Bronchial epithelial cell (primary cell): Measurements from ENCODE around the gene C6orf62. TPM values are rescaled to one million over a fixed set of nuclear protein-coding genes. Genes with fewer than 3 reads are reported as not detected.
A peak's percentile ranks its signal among the peaks of the same experiment; 100 is the strongest.
"Not testable (repeated sequence)": the region's sequence is repeated elsewhere in the genome, so short reads cannot be mapped to it uniquely, and the experiment has no call there.

ENCODE experiments used
- DNase-seq: peaks from one replicate; pipeline ENCODE4 v3.0.0-alpha.2; 2010; ENCODE audit warnings: low read depth
- FAIRE-seq: peaks from 2 replicates; lab custom pipeline; 2011; peaks lifted over from hg19 to GRCh38; lab: Jason Lieb, UNC
- H3K27me3 ChIP-seq: 2 replicates; pipeline ENCODE4 v1.5.1; 2011; ENCODE audit warnings: low read length; ENCODE audit not compliant: control insufficient read depth, insufficient read depth
- H3K36me3 ChIP-seq: 2 replicates; pipeline ENCODE4 v1.5.1; 2011; ENCODE audit warnings: low read length; ENCODE audit not compliant: control insufficient read depth, insufficient read depth
- H3K4me3 ChIP-seq: 2 replicates; pipeline ENCODE4 v1.5.1; 2011; ENCODE audit warnings: mild to moderate bottlenecking, low read depth, low read length, control low read depth
- CTCF ChIP-seq: IDR thresholded peaks from 2 replicates; pipeline ENCODE4 v1.5.1; 2011; ENCODE audit warnings: mild to moderate bottlenecking, moderate library complexity, low read length, control low read depth, inconsistent platforms; ENCODE audit not compliant: insufficient read depth, severe bottlenecking
- total RNA-seq: library from RNA; depleted of rRNA; stranded (reverse); fragments of >200 nt; gene quantifications from 2 replicates; pipeline ENCODE4 v1.2.1, GENCODE V29; 2014

Gene C6orf62
- total RNA-seq, 1 donor from 2014 or later: 120 TPM

- H3K4me3 ChIP-seq, H3K36me3 ChIP-seq, H3K27me3 ChIP-seq, FAIRE-seq: not testable (repeated sequence)
- DNase-seq: peak; percentile 48
- peak; percentile 39 for TF ChIP-seq CTCF
Observed at GRCh38 chr6:24695635-24696034, 23.3 kb downstream of the C6orf62 start.

GRCh38 chr6:24694198-24694597 lies 24.8 kb downstream of the C6orf62 start:
- no peak for FAIRE-seq
- no peak for TF ChIP-seq CTCF
- Histone ChIP-seq H3K4me3 (no peak overlapping the region), H3K36me3 (peaks cover 1% of the 10 kb centered on the region), H3K27me3 (no peaks in the 10 kb centered on the region)
- no peak for DNase-seq

- DNase-seq: no peak
- Histone ChIP-seq H3K4me3 (no peak overlapping the region), H3K36me3 (no peaks in the 10 kb centered on the region), H3K27me3 (no peaks in the 10 kb centered on the region)
- TF ChIP-seq CTCF: no peak
- no peak for FAIRE-seq
Observed at GRCh38 chr6:24692848-24693592, 25.9 kb downstream of the C6orf62 start.

GRCh38 chr6:24692415-24692814 lies 26.5 kb downstream of the C6orf62 start:
- DNase-seq (no peak), FAIRE-seq (no peak)
- H3K27me3 ChIP-seq: no peaks in the 10 kb centered on the region
- TF ChIP-seq CTCF: no peak
- H3K4me3 ChIP-seq: no peak overlapping the region
- no peaks in the 10 kb centered on the region for H3K36me3 ChIP-seq

GRCh38 chr6:24692003-24692402 lies 27.0 kb downstream of the C6orf62 start:
- no peak for DNase-seq
- Histone ChIP-seq H3K4me3 (no peak overlapping the region), H3K36me3 (no peaks in the 10 kb centered on the region), H3K27me3 (no peaks in the 10 kb centered on the region)
- no peak for TF ChIP-seq CTCF
- FAIRE-seq: no peak

GRCh38 chr6:24691550-24691949 lies 27.4 kb downstream of the C6orf62 start:
- H3K4me3 ChIP-seq: no peak overlapping the region
- no peak for FAIRE-seq
- TF ChIP-seq CTCF: no peak

More at GRCh38 chr6:24691550-24691949, 27.4 kb downstream of the C6orf62 start:
- H3K27me3 ChIP-seq: no peaks in the 10 kb centered on the region
- no peaks in the 10 kb centered on the region for H3K36me3 ChIP-seq
- DNase-seq: no peak
